ENCODE measurements around the gene GTPBP3.

Gene GTPBP3

DNA sequence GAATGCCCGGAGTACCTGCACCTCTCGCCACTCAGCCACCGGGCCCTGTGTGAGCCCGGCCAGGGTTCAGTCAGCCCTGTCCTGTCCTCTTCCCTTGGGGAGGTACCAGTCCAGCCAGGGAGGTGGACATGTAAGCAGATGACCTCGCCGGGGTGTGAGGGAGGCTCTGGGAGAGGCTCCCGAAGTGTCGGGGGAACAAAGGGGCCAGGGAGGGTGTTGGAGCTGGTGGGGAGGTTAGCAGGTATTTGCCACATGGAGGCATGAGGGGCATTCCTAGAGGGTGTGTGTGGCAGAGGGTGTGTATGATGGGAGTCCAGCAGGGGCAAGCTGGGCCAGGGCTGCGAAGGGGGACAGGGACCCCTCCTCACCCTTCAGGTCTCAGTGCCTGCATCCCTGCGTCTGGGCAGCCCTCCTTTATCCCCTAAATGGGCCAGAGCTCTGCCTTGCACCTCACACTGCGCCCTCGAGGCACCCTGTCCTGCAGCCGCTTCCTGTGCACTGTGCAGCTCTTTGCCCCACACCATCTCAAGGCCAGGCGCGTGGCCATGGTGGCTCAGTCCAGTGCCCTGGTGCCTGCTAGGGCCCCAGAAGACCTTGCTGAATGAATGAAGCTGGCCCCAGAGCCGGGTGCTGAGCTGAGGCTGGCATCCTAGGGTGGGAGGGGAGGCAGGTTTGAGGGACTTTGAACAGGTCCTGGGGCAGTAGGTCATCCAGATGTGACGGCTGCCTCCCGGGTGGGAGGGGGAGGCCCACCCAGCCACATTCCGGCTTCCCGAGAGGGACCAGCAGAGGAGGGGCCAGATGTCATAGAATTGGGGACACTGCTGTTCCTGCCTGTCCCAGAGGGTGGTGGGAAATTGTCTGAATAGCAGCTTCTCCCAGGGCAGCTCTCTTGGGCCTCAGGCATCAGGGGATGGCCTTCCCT is 24.9 kb upstream of the GTPBP3 start:
- Histone ChIP-seq H3K27me3 (ENCODE audit: control insufficient read depth, insufficient read depth, low read length) (no peaks in the 10 kb centered on the region), H3K4me3 (ENCODE audit: low read depth, low read length) (no peak overlapping the region), H3K9me3 (ENCODE audit: control insufficient read depth, insufficient read depth, low read length) (no peaks in the 10 kb centered on the region), H3K4me1 (ENCODE audit: control insufficient read depth, insufficient read depth, low read length) (no peaks in the 10 kb centered on the region), H3K36me3 (ENCODE audit: control insufficient read depth, insufficient read depth, low read length) (peaks cover 21% of the 10 kb centered on the region), H3K9ac (ENCODE audit: low read depth, low read length) (no peak overlapping the region)

GRCh38 chr19:17314007-17314593 is 23.3 kb upstream of the GTPBP3 start:
- Histone ChIP-seq H3K9me3 (ENCODE audit: control insufficient read depth, insufficient read depth, low read length) (no peaks in the 10 kb centered on the region), H3K27me3 (ENCODE audit: control insufficient read depth, insufficient read depth, low read length) (no peaks in the 10 kb centered on the region), H3K9ac (ENCODE audit: low read depth, low read length) (no peak overlapping the region), H3K36me3 (ENCODE audit: control insufficient read depth, insufficient read depth, low read length) (peaks cover 25% of the 10 kb centered on the region), H3K4me3 (ENCODE audit: low read depth, low read length) (no peak overlapping the region), H3K4me1 (ENCODE audit: control insufficient read depth, insufficient read depth, low read length) (no peaks in the 10 kb centered on the region)

GRCh38 chr19:17318966-17319365 is 18.4 kb upstream of the GTPBP3 start:
- Histone ChIP-seq H3K4me1 (ENCODE audit: control insufficient read depth, insufficient read depth, low read length) (no peaks in the 10 kb centered on the region), H3K27me3 (ENCODE audit: control insufficient read depth, insufficient read depth, low read length) (no peaks in the 10 kb centered on the region), H3K36me3 (ENCODE audit: control insufficient read depth, insufficient read depth, low read length) (peaks cover 42% of the 10 kb centered on the region), H3K9me3 (ENCODE audit: control insufficient read depth, insufficient read depth, low read length) (no peaks in the 10 kb centered on the region), H3K4me3 (ENCODE audit: low read depth, low read length) (no peak overlapping the region), H3K9ac (ENCODE audit: low read depth, low read length) (no peak overlapping the region)

DNA sequence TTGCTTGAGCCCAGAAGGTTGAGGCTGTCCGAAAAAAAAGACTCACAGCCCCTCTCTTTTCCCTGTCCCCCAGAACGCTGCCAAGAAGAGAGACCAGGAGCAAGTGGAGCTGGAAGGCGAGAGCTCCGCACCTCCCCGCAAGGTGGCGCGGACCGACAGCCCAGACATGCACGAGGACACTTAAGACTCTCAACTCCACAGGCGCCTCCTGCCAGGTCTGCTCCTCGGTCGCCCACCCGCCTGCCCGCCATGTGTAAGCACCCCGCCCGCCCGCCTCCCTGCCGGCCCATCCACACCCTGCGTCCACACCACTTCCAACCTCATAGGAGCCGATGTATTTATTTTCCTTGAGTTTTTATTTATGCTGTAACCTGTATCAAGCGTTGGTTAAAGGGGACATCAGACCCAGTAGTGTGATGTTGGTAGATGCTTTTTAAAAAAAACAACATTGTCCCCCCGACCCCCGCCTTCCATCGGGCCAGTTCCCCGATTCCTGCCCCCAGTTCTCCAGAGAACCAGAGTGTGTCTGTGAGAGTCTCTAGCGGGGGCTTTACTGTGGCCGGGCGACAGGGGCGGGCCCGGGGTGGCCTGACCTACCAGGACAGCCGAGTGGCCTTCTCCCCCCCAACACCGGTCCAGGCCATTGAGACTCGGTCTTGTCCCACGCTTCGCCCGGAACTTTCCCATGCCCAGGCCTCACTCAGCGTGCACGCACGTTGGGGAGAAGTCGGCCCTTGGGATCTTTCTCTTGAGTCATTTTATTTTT is 17.7 kb upstream of the GTPBP3 start:
- no peak overlapping the region for H3K9ac ChIP-seq (ENCODE audit: low read depth, low read length)
- no peaks in the 10 kb centered on the region for H3K27me3 ChIP-seq (ENCODE audit: control insufficient read depth, insufficient read depth, low read length)
- no peaks in the 10 kb centered on the region for H3K9me3 ChIP-seq (ENCODE audit: control insufficient read depth, insufficient read depth, low read length)
- H3K36me3 ChIP-seq (ENCODE audit: control insufficient read depth, insufficient read depth, low read length), result peaks cover 38% of the 10 kb centered on the region
- no peaks in the 10 kb centered on the region for H3K4me1 ChIP-seq (ENCODE audit: control insufficient read depth, insufficient read depth, low read length)
- H3K4me3 ChIP-seq (ENCODE audit: low read depth, low read length), result no peak overlapping the region

GRCh38 chr19:17320435-17320834 is 16.9 kb upstream of the GTPBP3 start:
- Histone ChIP-seq H3K36me3 (ENCODE audit: control insufficient read depth, insufficient read depth, low read length) (peaks cover 41% of the 10 kb centered on the region), H3K9me3 (ENCODE audit: control insufficient read depth, insufficient read depth, low read length) (no peaks in the 10 kb centered on the region), H3K4me3 (ENCODE audit: low read depth, low read length) (no peak overlapping the region), H3K27me3 (ENCODE audit: control insufficient read depth, insufficient read depth, low read length) (no peaks in the 10 kb centered on the region), H3K9ac (ENCODE audit: low read depth, low read length) (no peak overlapping the region), H3K4me1 (ENCODE audit: control insufficient read depth, insufficient read depth, low read length) (no peaks in the 10 kb centered on the region)

- no peak overlapping the region for H3K9ac ChIP-seq (ENCODE audit: low read depth, low read length)
- H3K27me3 ChIP-seq (ENCODE audit: control insufficient read depth, insufficient read depth, low read length), result no peaks in the 10 kb centered on the region
- no peaks in the 10 kb centered on the region for H3K4me1 ChIP-seq (ENCODE audit: control insufficient read depth, insufficient read depth, low read length)
- peaks cover 35% of the 10 kb centered on the region for H3K36me3 ChIP-seq (ENCODE audit: control insufficient read depth, insufficient read depth, low read length)
- no peak overlapping the region for H3K4me3 ChIP-seq (ENCODE audit: low read depth, low read length)
- no peaks in the 10 kb centered on the region for H3K9me3 ChIP-seq (ENCODE audit: control insufficient read depth, insufficient read depth, low read length)
Observed at GRCh38 chr19:17321655-17322489, 15.5 kb upstream of the GTPBP3 start.

GRCh38 chr19:17322854-17323253 is 14.5 kb upstream of the GTPBP3 start:
- peaks cover 36% of the 10 kb centered on the region for H3K36me3 ChIP-seq (ENCODE audit: control insufficient read depth, insufficient read depth, low read length)
- no peaks in the 10 kb centered on the region for H3K4me1 ChIP-seq (ENCODE audit: control insufficient read depth, insufficient read depth, low read length)
- H3K9ac ChIP-seq (ENCODE audit: low read depth, low read length), result no peak overlapping the region

GRCh38 chr19:17323300-17323963 is 13.9 kb upstream of the GTPBP3 start:
- H3K4me1 ChIP-seq (ENCODE audit: control insufficient read depth, insufficient read depth, low read length), result no peaks in the 10 kb centered on the region
- no peaks in the 10 kb centered on the region for H3K9me3 ChIP-seq (ENCODE audit: control insufficient read depth, insufficient read depth, low read length)
- H3K36me3 ChIP-seq (ENCODE audit: control insufficient read depth, insufficient read depth, low read length), result peaks cover 36% of the 10 kb centered on the region
- no peaks in the 10 kb centered on the region for H3K27me3 ChIP-seq (ENCODE audit: control insufficient read depth, insufficient read depth, low read length)
- H3K9ac ChIP-seq (ENCODE audit: low read depth, low read length), result no peak overlapping the region
- H3K4me3 ChIP-seq (ENCODE audit: low read depth, low read length), result no peak overlapping the region

More at GRCh38 chr19:17322854-17323253, 14.5 kb upstream of the GTPBP3 start:
- no peaks in the 10 kb centered on the region for H3K27me3 ChIP-seq (ENCODE audit: control insufficient read depth, insufficient read depth, low read length)
- no peak overlapping the region for H3K4me3 ChIP-seq (ENCODE audit: low read depth, low read length)
- no peaks in the 10 kb centered on the region for H3K9me3 ChIP-seq (ENCODE audit: control insufficient read depth, insufficient read depth, low read length)

- H3K36me3 ChIP-seq (ENCODE audit: control insufficient read depth, insufficient read depth, low read length), result peaks cover 33% of the 10 kb centered on the region
- H3K9me3 ChIP-seq (ENCODE audit: control insufficient read depth, insufficient read depth, low read length), result no peaks in the 10 kb centered on the region
- no peaks in the 10 kb centered on the region for H3K4me1 ChIP-seq (ENCODE audit: control insufficient read depth, insufficient read depth, low read length)
- no peaks in the 10 kb centered on the region for H3K27me3 ChIP-seq (ENCODE audit: control insufficient read depth, insufficient read depth, low read length)
- H3K4me3 ChIP-seq (ENCODE audit: low read depth, low read length), result no peak overlapping the region
- H3K9ac ChIP-seq (ENCODE audit: low read depth, low read length), result no peak overlapping the region
Observed at GRCh38 chr19:17323964-17324332, 13.4 kb upstream of the GTPBP3 start.

GRCh38 chr19:17324357-17325114 is 12.8 kb upstream of the GTPBP3 start:
- peaks cover 27% of the 10 kb centered on the region for H3K36me3 ChIP-seq (ENCODE audit: control insufficient read depth, insufficient read depth, low read length)

More at GRCh38 chr19:17324357-17325114, 12.8 kb upstream of the GTPBP3 start:
- Histone ChIP-seq H3K9ac (ENCODE audit: low read depth, low read length) (no peak overlapping the region), H3K4me3 (ENCODE audit: low read depth, low read length) (no peak overlapping the region), H3K4me1 (ENCODE audit: control insufficient read depth, insufficient read depth, low read length) (no peaks in the 10 kb centered on the region), H3K27me3 (ENCODE audit: control insufficient read depth, insufficient read depth, low read length) (peaks cover 3% of the 10 kb centered on the region), H3K9me3 (ENCODE audit: control insufficient read depth, insufficient read depth, low read length) (no peaks in the 10 kb centered on the region)
